ENCODE results near the gene SLC43A2. TPM values are rescaled to one million over a fixed set of nuclear protein-coding genes. Genes with fewer than 3 reads are reported as not detected.
A peak's percentile ranks its signal among the peaks of the same experiment; 100 is the strongest.

Gene SLC43A2
- total and polyA plus RNA-seq, 2 experiments from 2014 or later: 2.5 to 5.3 TPM

GRCh38 chr17:1627182-1627981 is 1.3 kb downstream of the SLC43A2 start:
- Histone ChIP-seq H3K4me3 (peak overlapping the region; percentile 63), H3K4me1 (ENCODE audit: low read depth) (no peaks in the 10 kb centered on the region), H3K27ac (no peak overlapping the region), H3K9me3 (ENCODE audit: low read depth) (no peaks in the 10 kb centered on the region), H3K36me3 (no peaks in the 10 kb centered on the region), H3K27me3 (no peaks in the 10 kb centered on the region)
- no peak for DNase-seq (ENCODE audit: low read depth in 1 of 2, low spot score in 1 of 2)
- no peak for TF ChIP-seq CTCF (IDR thresholded peaks at IDR 0.05; ENCODE audit: low read depth, low read length)

- Histone ChIP-seq H3K9me3 (ENCODE audit: low read depth) (no peaks in the 10 kb centered on the region), H3K36me3 (no peaks in the 10 kb centered on the region), H3K4me1 (ENCODE audit: low read depth) (no peaks in the 10 kb centered on the region), H3K27ac (no peak overlapping the region), H3K27me3 (no peaks in the 10 kb centered on the region), H3K4me3 (no peak overlapping the region)
- no peak for DNase-seq (ENCODE audit: low read depth in 1 of 2, low spot score in 1 of 2)
- TF ChIP-seq CTCF (IDR thresholded peaks at IDR 0.05; ENCODE audit: low read depth, low read length): no peak
Observed at GRCh38 chr17:1626333-1626732, 2.3 kb downstream of the SLC43A2 start.

GRCh38 chr17:1625581-1625980 is 3.1 kb downstream of the SLC43A2 start:
- no peaks in the 10 kb centered on the region for H3K36me3 ChIP-seq
- no peaks in the 10 kb centered on the region for H3K9me3 ChIP-seq (ENCODE audit: low read depth)
- no peak for TF ChIP-seq CTCF (IDR thresholded peaks at IDR 0.05; ENCODE audit: low read depth, low read length)
- H3K4me1 ChIP-seq (ENCODE audit: low read depth): no peaks in the 10 kb centered on the region
- H3K4me3 ChIP-seq: no peak overlapping the region
- H3K27ac ChIP-seq: no peak overlapping the region
- DNase-seq (ENCODE audit: low read depth in 1 of 2, low spot score in 1 of 2): no peak
- H3K27me3 ChIP-seq: no peaks in the 10 kb centered on the region

GRCh38 chr17:1625053-1625452 is 3.6 kb downstream of the SLC43A2 start:
- H3K4me3 ChIP-seq: no peak overlapping the region
- no peak for DNase-seq (ENCODE audit: low read depth in 1 of 2, low spot score in 1 of 2)
- H3K27ac ChIP-seq: no peak overlapping the region
- no peaks in the 10 kb centered on the region for H3K4me1 ChIP-seq (ENCODE audit: low read depth)
- TF ChIP-seq CTCF (IDR thresholded peaks at IDR 0.05; ENCODE audit: low read depth, low read length): no peak
- H3K27me3 ChIP-seq: no peaks in the 10 kb centered on the region
- H3K9me3 ChIP-seq (ENCODE audit: low read depth): no peaks in the 10 kb centered on the region
- no peaks in the 10 kb centered on the region for H3K36me3 ChIP-seq

DNA sequence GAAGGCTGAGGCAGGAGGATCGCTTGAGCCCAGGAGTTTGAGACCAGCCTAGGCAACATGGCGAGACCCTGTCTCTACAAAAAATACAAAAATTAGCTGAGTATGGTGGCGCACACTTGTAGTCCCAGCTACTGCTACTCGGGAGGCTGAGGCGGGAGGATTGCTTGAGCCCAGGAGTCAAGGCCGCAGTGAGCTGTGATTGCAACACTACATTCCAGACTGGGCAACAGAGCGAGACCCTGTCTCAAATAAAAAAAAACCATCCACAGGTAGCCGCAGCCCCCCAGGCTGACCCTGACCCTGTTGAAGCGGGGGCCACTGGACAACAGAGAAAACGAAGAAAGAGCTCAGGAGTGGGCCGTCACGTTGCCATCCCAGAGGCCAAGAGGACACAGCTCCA is 4.0 kb downstream of the SLC43A2 start:
- TF ChIP-seq CTCF (IDR thresholded peaks at IDR 0.05; ENCODE audit: low read depth, low read length): no peak
- Histone ChIP-seq H3K36me3 (no peaks in the 10 kb centered on the region), H3K4me1 (ENCODE audit: low read depth) (no peaks in the 10 kb centered on the region), H3K9me3 (ENCODE audit: low read depth) (no peaks in the 10 kb centered on the region), H3K27ac (no peak overlapping the region), H3K4me3 (no peak overlapping the region), H3K27me3 (no peaks in the 10 kb centered on the region)
- no peak for DNase-seq (ENCODE audit: low read depth in 1 of 2, low spot score in 1 of 2)
